CD8-positive, alpha-beta memory T cell (primary cell): ENCODE measurements around the gene RBMS3. TPM values are rescaled to one million over a fixed set of nuclear protein-coding genes. Genes with fewer than 3 reads are reported as not detected.

Experiments used
- CTCF ChIA-PET: fragments of 350-600 bp; sonication (Branson Sonifier 250); formaldehyde crosslinking; loops from one replicate; lab custom pipeline; 2021; ENCODE audit warnings: antibody characterized with exemption; lab: Charles Lee
- POLR2A ChIA-PET: fragments of 350-600 bp; sonication (Branson Sonifier 250); formaldehyde crosslinking; loops from one replicate; lab custom pipeline; 2021; ENCODE audit warnings: antibody characterized with exemption; lab: Charles Lee
- DNase-seq, 5 donors: peaks; one replicate each; pipeline versions ENCODE4 v3.0.0 to v3.0.0-alpha.2; 2020 to 2022; ENCODE audit warnings: mixed read lengths in 1 of 5
- H3K27ac ChIP-seq: one replicate; pipeline ENCODE4 v1.7.0; 2013; ENCODE audit warnings: low read depth, mild to moderate bottlenecking, low read length, moderate library complexity
- H3K27me3 ChIP-seq: 2 replicates; pipeline ENCODE4 v1.7.0; 2013; ENCODE audit warnings: low read length, mild to moderate bottlenecking; ENCODE audit not compliant: insufficient read depth, poor library complexity, severe bottlenecking
- H3K36me3 ChIP-seq: 2 replicates; pipeline ENCODE4 v1.7.0; 2013; ENCODE audit warnings: mild to moderate bottlenecking, low read length, moderate library complexity; ENCODE audit not compliant: insufficient read depth
- H3K4me1 ChIP-seq: 2 replicates; pipeline ENCODE4 v1.7.0; 2013; ENCODE audit warnings: mild to moderate bottlenecking, low read length, moderate library complexity; ENCODE audit not compliant: insufficient read depth
- H3K4me3 ChIP-seq: 2 replicates; pipeline ENCODE4 v1.7.0; 2013; ENCODE audit warnings: mild to moderate bottlenecking, low read length
- H3K9me3 ChIP-seq: 2 replicates; pipeline ENCODE4 v1.7.0; 2013; ENCODE audit warnings: mild to moderate bottlenecking, low read length
- H3K27ac Mint-ChIP-seq, 8 donors: one replicate each; pipeline ENCODE4 v1.8.0; 2020 to 2021; ENCODE audit warnings: mixed read lengths in 8 of 8, mild to moderate bottlenecking in 6 of 8, inconsistent platforms in 3 of 8, moderate library complexity in 3 of 8
- H3K27me3 Mint-ChIP-seq, 2 donors: one replicate each; pipeline ENCODE4 v1.8.0; 2020 to 2021; ENCODE audit warnings: mixed read lengths in 2 of 2, mild to moderate bottlenecking in 1 of 2, moderate library complexity in 1 of 2
- H3K36me3 Mint-ChIP-seq, 3 donors: one replicate each; pipeline ENCODE4 v1.8.0; 2020 to 2021; ENCODE audit warnings: mixed read lengths in 3 of 3, inconsistent platforms in 1 of 3, mild to moderate bottlenecking in 1 of 3
- H3K4me1 Mint-ChIP-seq, 3 donors: one replicate each; pipeline ENCODE4 v1.8.0; 2020 to 2021; ENCODE audit warnings: mixed read lengths in 3 of 3, inconsistent platforms in 1 of 3, mild to moderate bottlenecking in 1 of 3
- H3K4me3 Mint-ChIP-seq, 7 donors: one replicate each; pipeline ENCODE4 v1.8.0; 2020 to 2021; ENCODE audit warnings: mixed read lengths in 7 of 7, mild to moderate bottlenecking in 6 of 7, moderate library complexity in 4 of 7, inconsistent platforms in 2 of 7
- H3K9me3 Mint-ChIP-seq, 5 donors: one replicate each; pipeline ENCODE4 v1.8.0; 2020 to 2022; ENCODE audit warnings: mixed read lengths in 5 of 5, mild to moderate bottlenecking in 3 of 5, moderate library complexity in 2 of 5, inconsistent platforms in 1 of 5
- polyA plus RNA-seq: library from polyadenylated mRNA; unstranded; fragments of 300-500 nt; fragmentation: Illumina TruSeq; gene quantifications from one replicate; pipeline ENCODE4 v1.2.3, GENCODE V29; 2021
- total RNA-seq, 2 experiments: library from RNA; stranded (reverse); gene quantifications; one replicate each; pipeline ENCODE4 v1.2.3, GENCODE V29; 2021

RBMS3 gene
- total and polyA plus RNA-seq, 3 experiments from 2014 or later: 0.21 to 0.33 (median 0.22) TPM

GRCh38 chr3:29245441-29245840 lies 35.4 kb upstream of the RBMS3 start:
- no peak overlapping the region for H3K27ac ChIP-seq
- H3K36me3 Mint-ChIP-seq: no peaks in the 10 kb centered on the region
- POLR2A ChIA-PET: no interaction called here
- no peak overlapping the region for H3K4me3 Mint-ChIP-seq
- H3K4me1 ChIP-seq: no peaks in the 10 kb centered on the region
- no peak overlapping the region for H3K27ac Mint-ChIP-seq
- H3K9me3 Mint-ChIP-seq: peaks cover 0 to 11% (median 2%) of the 10 kb centered on the region in 5 donors
- H3K4me1 Mint-ChIP-seq: no peaks in the 10 kb centered on the region
- H3K27me3 ChIP-seq: no peaks in the 10 kb centered on the region
- DNase-seq: no peak
- peaks cover 0 to 3% of the 10 kb centered on the region in 2 donors for H3K27me3 Mint-ChIP-seq
- H3K9me3 ChIP-seq: no peaks in the 10 kb centered on the region
- no peaks in the 10 kb centered on the region for H3K36me3 ChIP-seq
- no peak overlapping the region for H3K4me3 ChIP-seq
- CTCF ChIA-PET: interaction anchor here (0.8 kb wide), 1 partner anchor 11 kb away, joined by 3 read pairs; no protein-coding TSS in a partner anchor

- Mint-ChIP-seq H3K4me3 (no peak overlapping the region), H3K9me3 (peaks cover 0 to 2% (median under 1%) of the 10 kb centered on the region in 5 donors), H3K27ac (no peak overlapping the region), H3K27me3 (no peaks in the 10 kb centered on the region), H3K36me3 (no peaks in the 10 kb centered on the region), H3K4me1 (no peaks in the 10 kb centered on the region)
- Histone ChIP-seq H3K27me3 (no peaks in the 10 kb centered on the region), H3K4me1 (no peaks in the 10 kb centered on the region), H3K36me3 (no peaks in the 10 kb centered on the region), H3K4me3 (no peak overlapping the region), H3K27ac (no peak overlapping the region), H3K9me3 (no peaks in the 10 kb centered on the region)
- ChIA-PET CTCF (no interaction called here), POLR2A (no interaction called here)
- no peak for DNase-seq
These were observed 33.7 kb upstream of the RBMS3 start for GRCh38 chr3:29247088-29247745.

GRCh38 chr3:29249829-29250345 lies 31.0 kb upstream of the RBMS3 start:
- no peaks in the 10 kb centered on the region for H3K27me3 Mint-ChIP-seq
- H3K36me3 Mint-ChIP-seq: no peaks in the 10 kb centered on the region
- H3K27ac Mint-ChIP-seq: no peak overlapping the region
- Histone ChIP-seq H3K9me3 (no peaks in the 10 kb centered on the region), H3K4me1 (no peaks in the 10 kb centered on the region), H3K27me3 (no peaks in the 10 kb centered on the region), H3K27ac (no peak overlapping the region), H3K4me3 (no peak overlapping the region), H3K36me3 (no peaks in the 10 kb centered on the region)
- DNase-seq: no peak
- POLR2A ChIA-PET: no interaction called here
- no peaks in the 10 kb centered on the region for H3K4me1 Mint-ChIP-seq
- peaks cover 0 to 2% (median 0%) of the 10 kb centered on the region in 5 donors for H3K9me3 Mint-ChIP-seq
- H3K4me3 Mint-ChIP-seq: no peak overlapping the region
- CTCF ChIA-PET: no interaction called here

GRCh38 chr3:29255854-29256696 lies 24.8 kb upstream of the RBMS3 start:
- no peaks in the 10 kb centered on the region for H3K27me3 Mint-ChIP-seq
- ChIA-PET POLR2A (no interaction called here), CTCF (no interaction called here)
- Histone ChIP-seq H3K36me3 (no peaks in the 10 kb centered on the region), H3K4me3 (no peak overlapping the region), H3K9me3 (no peaks in the 10 kb centered on the region), H3K27me3 (no peaks in the 10 kb centered on the region), H3K4me1 (no peaks in the 10 kb centered on the region), H3K27ac (no peak overlapping the region)
- H3K4me3 Mint-ChIP-seq: no peak overlapping the region
- no peaks in the 10 kb centered on the region for H3K4me1 Mint-ChIP-seq
- peaks cover 0 to 2% (median 0%) of the 10 kb centered on the region in 5 donors for H3K9me3 Mint-ChIP-seq
- no peak for DNase-seq
- no peaks in the 10 kb centered on the region for H3K36me3 Mint-ChIP-seq
- H3K27ac Mint-ChIP-seq: no peak overlapping the region

DNA sequence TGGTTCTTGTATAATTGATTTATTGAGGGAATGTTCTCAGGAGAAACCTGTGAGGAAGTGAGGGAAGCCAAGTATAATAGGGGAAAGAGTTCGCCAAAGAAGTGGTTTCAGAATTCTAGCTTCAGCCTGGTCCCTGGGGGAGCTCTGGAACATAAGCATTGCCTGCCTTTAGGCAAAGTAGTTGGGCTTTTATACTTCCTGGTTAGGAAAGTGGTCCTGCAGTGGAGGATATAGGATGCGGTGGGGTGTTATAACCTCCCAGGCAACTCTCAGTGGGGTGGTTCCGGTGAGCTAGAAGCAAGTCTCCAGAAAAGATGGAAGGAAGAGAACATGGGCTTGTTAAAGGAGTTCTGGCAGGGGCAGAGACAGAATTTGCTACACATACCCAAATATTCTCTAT lies 22.7 kb upstream of the RBMS3 start:
- no peaks in the 10 kb centered on the region for H3K36me3 Mint-ChIP-seq
- POLR2A ChIA-PET: no interaction called here

GRCh38 chr3:29261119-29261518 lies 19.8 kb upstream of the RBMS3 start:
- Histone ChIP-seq H3K27ac (no peak overlapping the region), H3K27me3 (no peaks in the 10 kb centered on the region), H3K4me3 (no peak overlapping the region), H3K9me3 (no peaks in the 10 kb centered on the region), H3K36me3 (no peaks in the 10 kb centered on the region), H3K4me1 (no peaks in the 10 kb centered on the region)
- no peaks in the 10 kb centered on the region for H3K27me3 Mint-ChIP-seq
- DNase-seq: no peak
- no peaks in the 10 kb centered on the region for H3K4me1 Mint-ChIP-seq
- no peak overlapping the region for H3K27ac Mint-ChIP-seq
- H3K9me3 Mint-ChIP-seq: peaks cover 0 to 10% (median 2%) of the 10 kb centered on the region in 5 donors
- ChIA-PET CTCF (no interaction called here), POLR2A (no interaction called here)
- H3K4me3 Mint-ChIP-seq: no peak overlapping the region
- H3K36me3 Mint-ChIP-seq: no peaks in the 10 kb centered on the region

More for the DNA sequence above, 22.7 kb upstream of the RBMS3 start:
- Mint-ChIP-seq H3K9me3 (peaks cover 0 to 3% (median 2%) of the 10 kb centered on the region in 5 donors), H3K27ac (no peak overlapping the region), H3K4me1 (no peaks in the 10 kb centered on the region), H3K4me3 (no peak overlapping the region), H3K27me3 (no peaks in the 10 kb centered on the region)
- H3K9me3 ChIP-seq: no peaks in the 10 kb centered on the region
- H3K27me3 ChIP-seq: no peaks in the 10 kb centered on the region
- H3K4me1 ChIP-seq: no peaks in the 10 kb centered on the region
- H3K4me3 ChIP-seq: no peak overlapping the region
- H3K27ac ChIP-seq: no peak overlapping the region
- no peak for DNase-seq
- CTCF ChIA-PET: no interaction called here
- no peaks in the 10 kb centered on the region for H3K36me3 ChIP-seq

DNA sequence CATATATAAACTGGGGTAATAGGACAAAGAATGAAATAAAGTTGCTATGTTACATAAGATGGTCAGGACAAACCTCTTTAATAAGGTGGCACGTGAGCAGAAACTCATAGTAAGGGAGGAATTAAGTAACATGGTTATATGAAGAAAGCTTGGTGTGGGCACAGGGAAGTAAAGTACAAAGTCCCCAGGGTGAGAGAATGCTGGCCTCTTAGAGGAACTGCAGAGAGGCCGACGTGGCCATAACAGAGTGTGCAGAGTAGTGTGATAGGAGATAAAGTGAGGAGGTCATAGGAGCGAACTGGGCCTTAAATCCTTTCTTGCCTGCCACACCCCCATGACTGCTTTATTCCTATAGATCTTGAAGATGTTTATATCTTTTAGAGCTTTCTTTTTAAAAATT lies 17.4 kb upstream of the RBMS3 start:
- no peak overlapping the region for H3K27ac ChIP-seq
- H3K9me3 ChIP-seq: no peaks in the 10 kb centered on the region
- no peaks in the 10 kb centered on the region for H3K36me3 ChIP-seq
- no peak for DNase-seq
- Mint-ChIP-seq H3K27ac (peak overlapping the region in 1 of 8 donors; percentile 22), H3K4me3 (no peak overlapping the region), H3K4me1 (no peaks in the 10 kb centered on the region), H3K36me3 (no peaks in the 10 kb centered on the region), H3K27me3 (no peaks in the 10 kb centered on the region), H3K9me3 (peaks cover 0 to 10% (median 0%) of the 10 kb centered on the region in 5 donors)
- H3K4me3 ChIP-seq: no peak overlapping the region
- H3K4me1 ChIP-seq: no peaks in the 10 kb centered on the region
- ChIA-PET POLR2A (no interaction called here), CTCF (interaction anchor here (1.1 kb wide), 1 partner anchor 11 kb away, joined by 3 read pairs; no protein-coding TSS in a partner anchor)
- H3K27me3 ChIP-seq: no peaks in the 10 kb centered on the region

DNA sequence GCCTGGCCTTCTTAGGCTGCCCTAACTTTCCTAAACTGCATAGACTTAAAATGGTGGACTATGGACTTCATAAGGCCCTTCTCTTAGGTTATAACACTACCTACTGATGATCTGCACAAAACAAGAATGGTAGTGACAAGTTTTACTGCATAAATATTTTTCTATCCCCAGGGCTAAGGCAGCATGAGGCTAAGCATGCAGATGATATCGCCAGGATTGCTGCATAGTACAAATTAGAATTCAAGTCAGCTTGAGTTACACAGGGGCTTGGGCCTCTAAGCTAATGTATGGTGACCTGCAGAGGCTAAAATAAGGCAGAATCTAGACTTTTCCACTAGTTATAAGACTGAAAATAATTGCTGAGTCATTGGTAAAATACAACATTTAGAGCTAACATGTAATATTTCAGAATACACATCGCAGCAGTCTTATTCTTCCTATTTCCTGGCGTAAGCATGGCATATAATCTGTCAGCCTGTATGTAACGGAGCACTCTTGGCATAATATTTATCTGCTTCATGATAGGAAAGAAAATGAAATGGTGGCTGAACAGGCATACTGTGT lies 15.3 kb upstream of the RBMS3 start:
- Histone ChIP-seq H3K27ac (no peak overlapping the region), H3K9me3 (no peaks in the 10 kb centered on the region), H3K4me3 (no peak overlapping the region), H3K27me3 (no peaks in the 10 kb centered on the region), H3K36me3 (no peaks in the 10 kb centered on the region), H3K4me1 (no peaks in the 10 kb centered on the region)
- H3K4me1 Mint-ChIP-seq: no peaks in the 10 kb centered on the region
- H3K9me3 Mint-ChIP-seq: peaks cover 0 to 10% (median 0%) of the 10 kb centered on the region in 5 donors
- no peaks in the 10 kb centered on the region for H3K36me3 Mint-ChIP-seq
- no peak for DNase-seq
- no peak overlapping the region for H3K4me3 Mint-ChIP-seq
- peak overlapping the region in 1 of 8 donors; percentile 69 for H3K27ac Mint-ChIP-seq
- CTCF ChIA-PET: no interaction called here
- H3K27me3 Mint-ChIP-seq: no peaks in the 10 kb centered on the region
- POLR2A ChIA-PET: no interaction called here
